ENCODE measurements around the gene CBS.
"Not testable (repeated sequence)": the region's sequence is repeated elsewhere in the genome, so short reads cannot be mapped to it uniquely, and the experiment has no call there.

The CBS gene

GRCh38 chr21:43075170-43076022, at the start of gene CBS:
Gene CBS (minus strand): TSS chr21:43075835. CDS start chr21:43072193, 3,642 bp downstream.
- in situ Hi-C loops (cut with MboI; ENCODE audit: low sequenced_read_pairs, unreplicated experiment); DNase-seq (ENCODE audit: low spot score): not testable (repeated sequence)

- DNase-seq (ENCODE audit: low spot score); in situ Hi-C loops (cut with MboI; ENCODE audit: low sequenced_read_pairs, unreplicated experiment): not testable (repeated sequence)
These were observed 40.3 kb upstream of the CBS start for GRCh38 chr21:43115956-43116355.

GRCh38 chr21:43114483-43114882, 38.8 kb upstream of the CBS start:
- DNase-seq (ENCODE audit: low spot score); in situ Hi-C loops (cut with MboI; ENCODE audit: low sequenced_read_pairs, unreplicated experiment): not testable (repeated sequence)

- DNase-seq (ENCODE audit: low spot score); in situ Hi-C loops (cut with MboI; ENCODE audit: low sequenced_read_pairs, unreplicated experiment): not testable (repeated sequence)
These were observed 33.4 kb upstream of the CBS start for GRCh38 chr21:43109006-43109405.

GRCh38 chr21:43108177-43108576, 32.5 kb upstream of the CBS start:
- in situ Hi-C loops (cut with MboI; ENCODE audit: low sequenced_read_pairs, unreplicated experiment); DNase-seq (ENCODE audit: low spot score): not testable (repeated sequence)

GRCh38 chr21:43107794-43108137, 32.1 kb upstream of the CBS start:
- in situ Hi-C loops (cut with MboI; ENCODE audit: low sequenced_read_pairs, unreplicated experiment); DNase-seq (ENCODE audit: low spot score): not testable (repeated sequence)

- in situ Hi-C loops (cut with MboI; ENCODE audit: low sequenced_read_pairs, unreplicated experiment), result not testable (repeated sequence)
These were observed 31.5 kb upstream of the CBS start, which contains the start of gene U2AF1 for GRCh38 chr21:43106965-43107793. Gene U2AF1 (minus strand): TSS chr21:43107570. CDS start chr21:43107494, 76 bp downstream.

GRCh38 chr21:43104642-43105041, 29.0 kb upstream of the CBS start:
- DNase-seq (ENCODE audit: low spot score), result not testable (repeated sequence)

More at GRCh38 chr21:43106965-43107793, 31.5 kb upstream of the CBS start, which contains the start of gene U2AF1:
- not testable (repeated sequence) for DNase-seq (ENCODE audit: low spot score)

GRCh38 chr21:43102281-43102680, 26.6 kb upstream of the CBS start:
- DNase-seq (ENCODE audit: low spot score); in situ Hi-C loops (cut with MboI; ENCODE audit: low sequenced_read_pairs, unreplicated experiment): not testable (repeated sequence)

More at GRCh38 chr21:43104642-43105041, 29.0 kb upstream of the CBS start:
- in situ Hi-C loops (cut with MboI; ENCODE audit: low sequenced_read_pairs, unreplicated experiment), result not testable (repeated sequence)

GRCh38 chr21:43101676-43102075, 26.0 kb upstream of the CBS start:
- in situ Hi-C loops (cut with MboI; ENCODE audit: low sequenced_read_pairs, unreplicated experiment), result not testable (repeated sequence)

GRCh38 chr21:43101000-43101399, 25.4 kb upstream of the CBS start:
- in situ Hi-C loops (cut with MboI; ENCODE audit: low sequenced_read_pairs, unreplicated experiment); DNase-seq (ENCODE audit: low spot score): not testable (repeated sequence)

More at GRCh38 chr21:43101676-43102075, 26.0 kb upstream of the CBS start:
- not testable (repeated sequence) for DNase-seq (ENCODE audit: low spot score)

GRCh38 chr21:43091979-43092614, 16.5 kb upstream of the CBS start:
- in situ Hi-C loops (cut with MboI; ENCODE audit: low sequenced_read_pairs, unreplicated experiment); DNase-seq (ENCODE audit: low spot score): not testable (repeated sequence)

- DNase-seq (ENCODE audit: low spot score); in situ Hi-C loops (cut with MboI; ENCODE audit: low sequenced_read_pairs, unreplicated experiment): not testable (repeated sequence)
These were observed 15.3 kb upstream of the CBS start for GRCh38 chr21:43090947-43091346.

GRCh38 chr21:43089463-43089862, 13.8 kb upstream of the CBS start:
- DNase-seq (ENCODE audit: low spot score); in situ Hi-C loops (cut with MboI; ENCODE audit: low sequenced_read_pairs, unreplicated experiment): not testable (repeated sequence)

GRCh38 chr21:43082587-43083300, 7.1 kb upstream of the CBS start:
- DNase-seq (ENCODE audit: low spot score); in situ Hi-C loops (cut with MboI; ENCODE audit: low sequenced_read_pairs, unreplicated experiment): not testable (repeated sequence)

- DNase-seq (ENCODE audit: low spot score); in situ Hi-C loops (cut with MboI; ENCODE audit: low sequenced_read_pairs, unreplicated experiment): not testable (repeated sequence)
These were observed 1.0 kb upstream of the CBS start for GRCh38 chr21:43076643-43077042.

GRCh38 chr21:43076023-43076637, 495 bp upstream of the CBS start:
- in situ Hi-C loops (cut with MboI; ENCODE audit: low sequenced_read_pairs, unreplicated experiment); DNase-seq (ENCODE audit: low spot score): not testable (repeated sequence)
